NT2/D1 (cell line): Measurements from ENCODE around the gene MAPK10.

ENCODE experiments used
- SUZ12 ChIP-seq: IDR thresholded peaks from 2 replicates; pipeline ENCODE4 v1.6.1; 2011; ENCODE audit not compliant: insufficient read length, insufficient read depth; ENCODE audit errors: extremely low read depth
- YY1 ChIP-seq: IDR thresholded peaks from 2 replicates; pipeline ENCODE4 v1.6.1; 2011; ENCODE audit not compliant: insufficient read length, insufficient read depth
- ZNF274 ChIP-seq: IDR thresholded peaks from 2 replicates; pipeline ENCODE4 v1.6.1; 2011; ENCODE audit warnings: mild to moderate bottlenecking, low read depth, low read length

DNA sequence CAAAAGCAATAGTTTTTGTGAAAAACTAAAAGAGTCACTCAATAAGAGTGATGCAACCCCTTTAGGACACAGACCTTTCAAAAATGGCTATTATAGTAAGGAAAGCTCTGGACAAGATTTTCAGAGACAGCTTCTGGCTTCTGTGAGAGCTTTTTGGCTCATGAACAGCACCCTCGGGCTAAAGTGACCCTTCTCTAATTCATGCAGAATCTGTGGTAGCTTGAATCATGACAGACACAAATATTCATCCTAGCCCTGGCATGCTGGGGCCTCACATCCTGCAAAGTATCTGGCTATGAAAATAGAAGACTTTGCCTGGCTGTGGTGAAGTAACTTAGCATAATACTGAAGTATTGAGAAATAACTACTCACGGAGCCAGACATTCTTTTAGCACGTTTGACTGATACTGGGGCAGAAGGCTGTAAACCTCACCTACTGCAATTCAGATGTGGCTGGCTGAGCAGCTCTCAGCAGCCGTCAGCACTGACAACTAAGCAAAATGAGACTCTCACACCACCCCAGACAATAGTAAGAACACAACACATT lies 327.3 kb downstream of the MAPK10 start:
- TF ChIP-seq YY1: no peak
- no peak for TF ChIP-seq SUZ12
- TF ChIP-seq ZNF274: no peak
